Measurements from ENCODE around the gene TNFRSF8.

Gene TNFRSF8

GRCh38 chr1:12121212-12122003 lies 58.3 kb downstream of the TNFRSF8 start:
- H3K27ac ChIP-seq: no peak overlapping the region
- H2AFZ ChIP-seq (ENCODE audit: low read depth): no peak overlapping the region
- no peaks in the 10 kb centered on the region for H4K20me1 ChIP-seq (ENCODE audit: insufficient read depth)
- H3K4me1 ChIP-seq (ENCODE audit: low read depth, poor library complexity, severe bottlenecking): peaks cover 17% of the 10 kb centered on the region
- no peaks in the 10 kb centered on the region for H3K36me3 ChIP-seq (ENCODE audit: insufficient read depth)
- H3K4me2 ChIP-seq: no peak overlapping the region
- H3K9ac ChIP-seq: no peak overlapping the region
- no peaks in the 10 kb centered on the region; the same call in 1 of the 2 replicates for H3K27me3 ChIP-seq (ENCODE audit: insufficient read depth, low read depth)
- no peaks in the 10 kb centered on the region for H3K79me2 ChIP-seq (ENCODE audit: insufficient read depth, low read depth)
- no peak for TF ChIP-seq CTCF (conservative IDR thresholded peaks at IDR 0.05; ENCODE audit: low read depth, low read length)
- H3K4me3 ChIP-seq (IDR thresholded peaks at IDR 0.05; ENCODE audit: insufficient read depth, low read depth, low read length): no peak overlapping the region

- no peaks in the 10 kb centered on the region for H3K79me2 ChIP-seq (ENCODE audit: insufficient read depth, low read depth)
- TF ChIP-seq CTCF (conservative IDR thresholded peaks at IDR 0.05; ENCODE audit: low read depth, low read length): no peak
Measured at GRCh38 chr1:12123172-12123571, 60.1 kb downstream of the TNFRSF8 start.

GRCh38 chr1:12124693-12125421 lies 61.8 kb downstream of the TNFRSF8 start:
- no peaks in the 10 kb centered on the region; the same call in 1 of the 2 replicates for H3K27me3 ChIP-seq (ENCODE audit: insufficient read depth, low read depth)
- peak; percentile 91 for TF ChIP-seq CTCF (conservative IDR thresholded peaks at IDR 0.05; ENCODE audit: low read depth, low read length)
- no peaks in the 10 kb centered on the region for H4K20me1 ChIP-seq (ENCODE audit: insufficient read depth)
- H3K9ac ChIP-seq: no peak overlapping the region
- H3K4me1 ChIP-seq (ENCODE audit: low read depth, poor library complexity, severe bottlenecking): peaks cover 40% of the 10 kb centered on the region
- no peak overlapping the region for H3K4me3 ChIP-seq (IDR thresholded peaks at IDR 0.05; ENCODE audit: insufficient read depth, low read depth, low read length)
- no peaks in the 10 kb centered on the region for H3K36me3 ChIP-seq (ENCODE audit: insufficient read depth)
- no peaks in the 10 kb centered on the region for H3K79me2 ChIP-seq (ENCODE audit: insufficient read depth, low read depth)
- H2AFZ ChIP-seq (ENCODE audit: low read depth): peak overlapping the region; percentile 0; the same call in 1 of the 2 replicates
- no peak overlapping the region for H3K27ac ChIP-seq
- peak overlapping the region; percentile 19; the same call in 1 of the 2 replicates for H3K4me2 ChIP-seq

More at GRCh38 chr1:12123172-12123571, 60.1 kb downstream of the TNFRSF8 start:
- Histone ChIP-seq H3K27ac (no peak overlapping the region), H4K20me1 (ENCODE audit: insufficient read depth) (no peaks in the 10 kb centered on the region), H3K4me1 (ENCODE audit: low read depth, poor library complexity, severe bottlenecking) (peaks cover 35% of the 10 kb centered on the region), H3K9ac (no peak overlapping the region), H3K36me3 (ENCODE audit: insufficient read depth) (no peaks in the 10 kb centered on the region), H3K4me2 (no peak overlapping the region), H3K4me3 (IDR thresholded peaks at IDR 0.05; ENCODE audit: insufficient read depth, low read depth, low read length) (no peak overlapping the region), H3K27me3 (ENCODE audit: insufficient read depth, low read depth) (no peaks in the 10 kb centered on the region; the same call in 1 of the 2 replicates), H2AFZ (ENCODE audit: low read depth) (no peak overlapping the region)

GRCh38 chr1:12125422-12126355 lies 62.6 kb downstream of the TNFRSF8 start:
- Histone ChIP-seq H3K27ac (no peak overlapping the region), H3K4me2 (peak overlapping the region; percentile 19; the same call in 1 of the 2 replicates), H3K27me3 (ENCODE audit: insufficient read depth, low read depth) (no peaks in the 10 kb centered on the region; the same call in 1 of the 2 replicates), H3K9ac (no peak overlapping the region), H3K4me3 (IDR thresholded peaks at IDR 0.05; ENCODE audit: insufficient read depth, low read depth, low read length) (no peak overlapping the region), H3K79me2 (ENCODE audit: insufficient read depth, low read depth) (no peaks in the 10 kb centered on the region), H3K36me3 (ENCODE audit: insufficient read depth) (no peaks in the 10 kb centered on the region), H3K4me1 (ENCODE audit: low read depth, poor library complexity, severe bottlenecking) (peaks cover 40% of the 10 kb centered on the region), H2AFZ (ENCODE audit: low read depth) (no peak overlapping the region), H4K20me1 (ENCODE audit: insufficient read depth) (no peaks in the 10 kb centered on the region)
- no peak for TF ChIP-seq CTCF (conservative IDR thresholded peaks at IDR 0.05; ENCODE audit: low read depth, low read length)
